ENCODE measurements around the gene FNDC10. TPM values are rescaled to one million over a fixed set of nuclear protein-coding genes. Genes with fewer than 3 reads are reported as not detected.

FNDC10 gene
- total RNA-seq, 2 donors from 2014 or later = 10.4 to 10.8 TPM

GRCh38 chr1:1616838-1617237 lies 16.9 kb upstream of the FNDC10 start:
- H3K27ac Mint-ChIP-seq = no peak overlapping the region

GRCh38 chr1:1616045-1616790 lies 16.3 kb upstream of the FNDC10 start:
- H3K4me1 Mint-ChIP-seq = no peaks in the 10 kb centered on the region
- no peak overlapping the region for H3K27ac ChIP-seq (ENCODE audit: low read depth, low read length)

More at GRCh38 chr1:1616838-1617237, 16.9 kb upstream of the FNDC10 start:
- Mint-ChIP-seq H3K27me3 (ENCODE audit: insufficient read depth) (no peaks in the 10 kb centered on the region), H3K9me3 (no peaks in the 10 kb centered on the region), H3K4me3 (peak overlapping the region; percentile 87), H3K36me3 (ENCODE audit: low read depth) (peaks cover 11% of the 10 kb centered on the region), H3K4me1 (no peaks in the 10 kb centered on the region)
- no peaks in the 10 kb centered on the region for H3K27me3 ChIP-seq (ENCODE audit: control insufficient read depth, insufficient read depth, low read length, poor library complexity, severe bottlenecking)
- peaks cover 8% of the 10 kb centered on the region for H3K4me1 ChIP-seq (ENCODE audit: control insufficient read depth, insufficient read depth, low read length)
- WGBS, 2 experiments (ENCODE audit: insufficient coverage in 1 of 2, insufficient read length in 1 of 2) = 85 to 86% methylated on average over 15 to 19 of the region's 19 CpGs
- peak overlapping the region; percentile 50 for H3K9ac ChIP-seq (ENCODE audit: extremely low read depth, low read length, poor library complexity, severe bottlenecking)
- no peak overlapping the region for H3K27ac ChIP-seq (ENCODE audit: low read depth, low read length)
- DNase-seq = peak; percentile 49
- H3K9me3 ChIP-seq (ENCODE audit: control insufficient read depth, low read length) = no peaks in the 10 kb centered on the region
- H3K4me3 ChIP-seq (ENCODE audit: low read length) = peak overlapping the region; percentile 96
- peaks cover 18% of the 10 kb centered on the region for H3K36me3 ChIP-seq (ENCODE audit: control insufficient read depth, insufficient read depth, low read length)
- no peak for TF ChIP-seq CTCF (conservative IDR thresholded peaks at IDR 0.05)

More at GRCh38 chr1:1616045-1616790, 16.3 kb upstream of the FNDC10 start:
- Mint-ChIP-seq H3K4me3 (peak overlapping the region; percentile 87), H3K9me3 (no peaks in the 10 kb centered on the region), H3K27me3 (ENCODE audit: insufficient read depth) (no peaks in the 10 kb centered on the region), H3K27ac (peak overlapping the region; percentile 52), H3K36me3 (ENCODE audit: low read depth) (peaks cover 11% of the 10 kb centered on the region)
- TF ChIP-seq CTCF (conservative IDR thresholded peaks at IDR 0.05) = no peak
- no peaks in the 10 kb centered on the region for H3K9me3 ChIP-seq (ENCODE audit: control insufficient read depth, low read length)
- peaks cover 8% of the 10 kb centered on the region for H3K4me1 ChIP-seq (ENCODE audit: control insufficient read depth, insufficient read depth, low read length)
- peaks cover 18% of the 10 kb centered on the region for H3K36me3 ChIP-seq (ENCODE audit: control insufficient read depth, insufficient read depth, low read length)
- no peaks in the 10 kb centered on the region for H3K27me3 ChIP-seq (ENCODE audit: control insufficient read depth, insufficient read depth, low read length, poor library complexity, severe bottlenecking)
- WGBS, 2 experiments (ENCODE audit: insufficient coverage in 1 of 2, insufficient read length in 1 of 2) = 10 to 20% methylated on average over 20 to 80 of the region's 80 CpGs
- peak overlapping the region; percentile 50 for H3K9ac ChIP-seq (ENCODE audit: extremely low read depth, low read length, poor library complexity, severe bottlenecking)
- H3K4me3 ChIP-seq (ENCODE audit: low read length) = peak overlapping the region; percentile 96
- DNase-seq = peak; percentile 68
